H1 (cell line): ENCODE data around the gene PTBP3. TPM values are rescaled to one million over a fixed set of nuclear protein-coding genes. Genes with fewer than 3 reads are reported as not detected.

Experiments used
- CTCF ChIA-PET: fragments of 300-600 bp; sonication (Branson Sonifier 250); formaldehyde crosslinking; loops from one replicate; lab custom pipeline; 2021; ENCODE audit not compliant: partially characterized antibody; lab: Charles Lee
- POLR2A ChIA-PET: fragments of 300-600 bp; sonication (Branson Sonifier 250); formaldehyde crosslinking; loops from one replicate; lab custom pipeline; 2021; ENCODE audit warnings: inconsistent platforms; ENCODE audit not compliant: partially characterized antibody; lab: Charles Lee
- DNase-seq, 2 experiments: peaks; one replicate each; pipeline versions ENCODE4 v3.0.0 to v3.0.0-alpha.2; 2010 to 2022; ENCODE audit warnings: low spot score in 2 of 2, low read depth in 1 of 2, mixed read lengths in 1 of 2
- FAIRE-seq: peaks from 2 replicates; lab custom pipeline; 2011; peaks lifted over from hg19 to GRCh38; lab: Jason Lieb, UNC
- H2AFZ ChIP-seq: 2 replicates; pipeline ENCODE4 v1.8.1; 2012; ENCODE audit warnings: low read length, inconsistent platforms
- H2AK5ac ChIP-seq: 2 replicates; pipeline ENCODE4 v1.6.1; 2013; ENCODE audit warnings: low read depth, low read length
- H2BK120ac ChIP-seq: replicated peaks from 2 replicates; pipeline ENCODE3; 2013; ENCODE audit warnings: low read depth, low read length, inconsistent platforms
- H2BK12ac ChIP-seq: 2 replicates; pipeline ENCODE4 v1.6.1; 2013; ENCODE audit warnings: low read depth, low read length
- H2BK15ac ChIP-seq: 2 replicates; pipeline ENCODE4 v1.6.1; 2013; ENCODE audit warnings: low read length
- H2BK20ac ChIP-seq: 2 replicates; pipeline ENCODE4 v1.6.1; 2013; ENCODE audit warnings: low read length
- H2BK5ac ChIP-seq: 2 replicates; pipeline ENCODE4 v1.6.1; 2013; ENCODE audit warnings: low read depth, low read length
- H3K14ac ChIP-seq: 2 replicates; pipeline ENCODE4 v1.6.1; 2013; ENCODE audit warnings: inconsistent platforms; ENCODE audit not compliant: insufficient read length
- H3K18ac ChIP-seq: 2 replicates; pipeline ENCODE4 v1.6.1; 2013; ENCODE audit warnings: low read length; ENCODE audit errors: extremely low read depth
- H3K23ac ChIP-seq: 2 replicates; pipeline ENCODE4 v1.6.1; 2013; ENCODE audit warnings: inconsistent platforms; ENCODE audit not compliant: insufficient read length
- H3K23me2 ChIP-seq: 2 replicates; pipeline ENCODE4 v1.6.1; 2013; ENCODE audit warnings: low read depth, low read length
- H3K27ac ChIP-seq: 2 replicates; pipeline ENCODE4 v1.6.1; 2011; ENCODE audit warnings: low read depth, low read length, inconsistent platforms
- H3K27me3 ChIP-seq, 4 experiments: replicated peaks in 1 of 4; 1 replicate in 1 of 4; 2 replicates in 3 of 4; pipeline versions ENCODE4 v1.6.1 to v1.8.1; 2011 to 2013; ENCODE audit warnings: low read length in 3 of 4, mild to moderate bottlenecking in 3 of 4, inconsistent platforms in 2 of 4, mixed read lengths in 2 of 4, moderate library complexity in 1 of 4; ENCODE audit not compliant: control insufficient read depth in 3 of 4, insufficient read depth in 3 of 4; ENCODE audit errors: extremely low read depth in 1 of 4
- H3K36me3 ChIP-seq, 4 experiments: 2 replicates each; pipeline versions ENCODE4 v1.6.1 to v1.8.1; 2011 to 2013; ENCODE audit warnings: mild to moderate bottlenecking in 4 of 4, low read length in 3 of 4, moderate library complexity in 2 of 4, control low read depth in 1 of 4, inconsistent platforms in 1 of 4; ENCODE audit not compliant: insufficient read depth in 4 of 4, control insufficient read depth in 2 of 4
- H3K4ac ChIP-seq: replicated peaks from 2 replicates; pipeline ENCODE3; 2013; ENCODE audit warnings: low read length, low read depth, mixed read lengths, inconsistent platforms; ENCODE audit not compliant: insufficient read length
- H3K4me1 ChIP-seq, 4 experiments: replicated peaks in 1 of 4; 1 replicate in 1 of 4; 2 replicates in 3 of 4; pipeline versions ENCODE4 v1.6.1 to v1.8.1; 2011 to 2013; ENCODE audit warnings: low read length in 3 of 4, inconsistent platforms in 2 of 4, mixed read lengths in 1 of 4; ENCODE audit not compliant: insufficient read depth in 4 of 4, control insufficient read depth in 3 of 4
- H3K4me2 ChIP-seq, 2 experiments: 2 replicates each; pipeline versions ENCODE4 v1.6.1 to v1.8.1; 2011 to 2013; ENCODE audit warnings: low read depth in 2 of 2, low read length in 2 of 2, control low read depth in 1 of 2, inconsistent platforms in 1 of 2, mild to moderate bottlenecking in 1 of 2; ENCODE audit not compliant: insufficient read depth in 1 of 2
- H3K4me3 ChIP-seq, 4 experiments: fragments of 200-600, 300-600 bp in 1 of 4; sonication (generic), shearing (Covaris generic), sonication (Bioruptor Twin) in 1 of 4; 2 replicates each; pipeline versions ENCODE4 v1.5.1 to v1.8.1; 2011 to 2016; ENCODE audit warnings: low read length in 4 of 4, low read depth in 3 of 4, control low read depth in 2 of 4, inconsistent platforms in 2 of 4, mild to moderate bottlenecking in 2 of 4, mixed read lengths in 1 of 4, moderate library complexity in 1 of 4; ENCODE audit not compliant: insufficient read depth in 2 of 4; ENCODE audit errors: extremely low read depth in 1 of 4
- H3K56ac ChIP-seq: replicated peaks from 2 replicates; pipeline ENCODE3; 2013; ENCODE audit warnings: low read depth, mild to moderate bottlenecking, mixed read lengths, low read length, inconsistent platforms; ENCODE audit not compliant: insufficient read length
- H3K79me1 ChIP-seq: 2 replicates; pipeline ENCODE4 v1.6.1; 2013; ENCODE audit warnings: low read depth, low read length, control low read depth
- H3K79me2 ChIP-seq, 2 experiments: 2 replicates each; pipeline versions ENCODE4 v1.6.1 to v1.8.1; 2012 to 2013; ENCODE audit warnings: low read length in 2 of 2, mild to moderate bottlenecking in 2 of 2, inconsistent platforms in 1 of 2; ENCODE audit not compliant: insufficient read depth in 2 of 2, control insufficient read depth in 1 of 2
- H3K9ac ChIP-seq, 4 experiments: replicated peaks in 1 of 4; 1 replicate in 1 of 4; 2 replicates in 3 of 4; pipeline versions ENCODE4 v1.6.1 to v1.8.1; 2011 to 2013; ENCODE audit warnings: low read depth in 3 of 4, low read length in 3 of 4, control low read depth in 2 of 4, mild to moderate bottlenecking in 2 of 4, moderate library complexity in 2 of 4, inconsistent platforms in 1 of 4; ENCODE audit errors: extremely low read depth in 1 of 4
- H3K9me3 ChIP-seq, 2 experiments: 2 replicates each; pipeline versions ENCODE4 v1.6.1 to v1.8.1; 2012 to 2013; ENCODE audit warnings: mild to moderate bottlenecking in 2 of 2, moderate library complexity in 2 of 2, control low read depth in 1 of 2, inconsistent platforms in 1 of 2, low read depth in 1 of 2, low read length in 1 of 2, mixed read lengths in 1 of 2; ENCODE audit not compliant: insufficient read depth in 2 of 2
- H4K20me1 ChIP-seq, 2 experiments: replicated peaks in 1 of 2; 2 replicates each; pipeline versions ENCODE3 to v1.8.1; 2011 to 2013; ENCODE audit warnings: inconsistent platforms in 2 of 2, low read length in 2 of 2, mild to moderate bottlenecking in 1 of 2; ENCODE audit not compliant: insufficient read depth in 2 of 2, control insufficient read depth in 1 of 2
- H4K5ac ChIP-seq: 2 replicates; pipeline ENCODE4 v1.6.1; 2013; ENCODE audit warnings: low read length, low read depth, mixed read lengths, inconsistent platforms; ENCODE audit not compliant: insufficient read length
- H4K8ac ChIP-seq: 2 replicates; pipeline ENCODE4 v1.8.0; 2013; ENCODE audit warnings: mild to moderate bottlenecking, moderate library complexity, low read length, inconsistent platforms; ENCODE audit not compliant: insufficient read depth; ENCODE audit errors: extremely low read depth
- H4K91ac ChIP-seq: replicated peaks from 2 replicates; pipeline ENCODE3; 2013; ENCODE audit warnings: low read length, mixed read lengths, inconsistent platforms; ENCODE audit not compliant: insufficient read length
- CEBPB ChIP-seq: IDR thresholded peaks from 2 replicates; pipeline ENCODE4 v1.6.1; 2012; ENCODE audit warnings: low read depth, low read length
- CREB1 ChIP-seq: IDR thresholded peaks from 2 replicates; pipeline ENCODE4 v1.6.1; 2012; ENCODE audit warnings: inconsistent platforms
- EGR1 ChIP-seq: IDR thresholded peaks from 2 replicates; pipeline ENCODE4 v1.6.1; 2011; ENCODE audit warnings: low read depth, low read length, borderline replicate concordance
- FOSL1 ChIP-seq: IDR thresholded peaks from 2 replicates; pipeline ENCODE4 v1.6.1; 2011; ENCODE audit warnings: mild to moderate bottlenecking, low read depth, low read length, moderate library complexity; ENCODE audit not compliant: insufficient read depth
- KDM1A ChIP-seq: fragments of 200-600, 300-600 bp; sonication (generic); IDR thresholded peaks from 2 replicates; pipeline ENCODE4 v1.7.1; 2016; ENCODE audit warnings: mild to moderate bottlenecking, low read length, borderline replicate concordance
- KDM4A ChIP-seq: IDR thresholded peaks from one replicate; pipeline ENCODE4 v1.7.1; 2012; ENCODE audit warnings: low read depth, mild to moderate bottlenecking, moderate library complexity, low read length, inconsistent platforms; ENCODE audit not compliant: severe bottlenecking
- NRF1 ChIP-seq: IDR thresholded peaks from 2 replicates; pipeline ENCODE4 v1.6.1; 2011; ENCODE audit warnings: mild to moderate bottlenecking, low read depth, low read length, improper control_type of control experiment
- SAP30 ChIP-seq: fragments of 300-600 bp; sonication (generic); IDR thresholded peaks from 2 replicates; pipeline ENCODE4 v1.7.1; 2012; ENCODE audit warnings: low read length, moderate library complexity, mild to moderate bottlenecking, inconsistent platforms; ENCODE audit not compliant: insufficient read depth, insufficient replicate concordance
- SIX5 ChIP-seq: IDR thresholded peaks from 2 replicates; pipeline ENCODE4 v1.6.1; 2011; ENCODE audit warnings: mild to moderate bottlenecking, low read depth, low read length
- SRF ChIP-seq: IDR thresholded peaks from 2 replicates; pipeline ENCODE4 v1.6.1; 2011; ENCODE audit warnings: mild to moderate bottlenecking, low read depth, low read length, moderate library complexity
- TAF1 ChIP-seq: IDR thresholded peaks from 2 replicates; pipeline ENCODE4 v1.6.1; 2011; ENCODE audit warnings: mild to moderate bottlenecking, low read depth, low read length
- WGBS, 2 experiments: shearing (Covaris generic) in 1 of 2; methylation state at CpG; one replicate each; pipeline versions ENCODE4 v1.1.6 to v1.1.7; 2013 to 2015; ENCODE audit warnings: low lambda C conversion rate in 2 of 2, mixed read lengths in 2 of 2, inconsistent platforms in 1 of 2, low coverage in 1 of 2, missing lambda C conversion rate in 1 of 2; ENCODE audit not compliant: insufficient replicate concordance in 2 of 2, insufficient coverage in 1 of 2, insufficient read length in 1 of 2; ENCODE audit errors: extremely low coverage in 1 of 2, missing lambda C conversion rate in 1 of 2; 5-methylcytosine and 5-hydroxymethylcytosine counted together
- polyA plus RNA-seq, 7 experiments: library from polyadenylated mRNA; depleted of rRNA in 3 of 7; stranded (reverse) in 5 of 7; unstranded in 2 of 7; fragments of >200 nt in 5 of 7; fragments of 200-250 nt in 2 of 7; gene quantifications; 1 replicate in 5 of 7; 2 replicates in 1 of 7; 4 replicates in 1 of 7; pipeline versions ENCODE4 v1.2.1 to v1.2.3, GENCODE V29; 2011 to 2013; ENCODE audit warnings: missing spikeins in 2 of 7, mixed read lengths in 2 of 7
- total RNA-seq: library from RNA; stranded (reverse); fragmentation: NEBNext Ultra II Directional; extraction: Animal tissue kit (Norgen Biotek cat#: 25700); gene quantifications from 2 replicates; pipeline ENCODE4 v1.2.1, GENCODE V29; 2021
- TF ChIP-seq, protein P1 (sequence below): IDR thresholded peaks from 2 replicates; pipeline ENCODE4 v1.6.1; 2011; ENCODE audit warnings: low read depth, mild to moderate bottlenecking, low read length; ENCODE audit not compliant: insufficient read depth
- TF ChIP-seq, protein P2 (sequence below): IDR thresholded peaks from 2 replicates; pipeline ENCODE4 v1.6.1; 2012; ENCODE audit warnings: low read length, inconsistent platforms

PTBP3 gene
- total and polyA plus RNA-seq, 2 of the 8 experiments (the other 6 are each of a cell fraction or from before 2014, with no cell fraction given) = 51.0 to 124 TPM

DNA sequence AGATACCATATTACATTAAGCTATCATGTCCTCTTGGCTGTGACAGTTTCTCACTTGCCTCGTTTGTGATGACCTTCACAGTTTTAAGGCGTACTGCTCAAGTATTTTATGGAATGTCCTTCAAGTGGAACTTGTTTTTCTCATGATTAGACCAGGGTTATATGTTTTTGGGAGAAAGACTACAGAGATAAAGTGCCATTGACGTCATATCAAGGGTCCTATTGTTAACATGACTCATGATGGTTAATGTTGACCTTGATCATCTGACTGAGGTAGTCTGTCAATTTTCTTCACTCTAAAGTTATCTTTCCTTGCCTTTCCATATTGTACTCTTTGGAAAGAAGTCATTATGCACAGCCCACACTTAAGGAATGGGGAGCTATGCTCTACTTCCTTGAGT lies 17.8 kb upstream of the PTBP3 start:
- H2BK15ac ChIP-seq = no peak overlapping the region
- H3K18ac ChIP-seq = no peak overlapping the region
- H2BK120ac ChIP-seq = no peak overlapping the region
- H4K20me1 ChIP-seq = no peaks in the 10 kb centered on the region
- no peak overlapping the region for H3K27ac ChIP-seq
- H3K9ac ChIP-seq = no peak overlapping the region
- H3K23me2 ChIP-seq = no peaks in the 10 kb centered on the region
- no peaks in the 10 kb centered on the region for H3K79me2 ChIP-seq
- no peak overlapping the region for H3K23ac ChIP-seq
- H3K4ac ChIP-seq = no peak overlapping the region
- H2BK5ac ChIP-seq = no peak overlapping the region
- FAIRE-seq (no peak), DNase-seq (no peak)
- no peak overlapping the region for H4K5ac ChIP-seq
- H3K4me3 ChIP-seq = no peak overlapping the region
- H2AK5ac ChIP-seq = no peak overlapping the region
- WGBS, 2 experiments = 90% methylated on average over 3 of the region's 3 CpGs; no CpG with 5 or more reads in 1 of the 2 experiments
- ChIA-PET POLR2A (no interaction called here), CTCF (interaction anchor here (0.5 to 5.1 kb wide), 6 partner anchors 10 to 1120 kb away, joined by 3 to 33 read pairs (median 4); no protein-coding TSS in a partner anchor)
- H3K79me1 ChIP-seq = no peaks in the 10 kb centered on the region
- no peak overlapping the region for H3K4me2 ChIP-seq
- no peaks in the 10 kb centered on the region for H3K9me3 ChIP-seq
- no peaks in the 10 kb centered on the region for H3K36me3 ChIP-seq
- H2BK20ac ChIP-seq = no peak overlapping the region
- no peak overlapping the region for H2AFZ ChIP-seq
- H2BK12ac ChIP-seq = no peak overlapping the region
- H3K14ac ChIP-seq = no peak overlapping the region
- peaks cover 5 to 11% (median 8%) of the 10 kb centered on the region in 4 experiments; a peak in 6 of 7 replicates for H3K4me1 ChIP-seq
- H3K56ac ChIP-seq = no peak overlapping the region
- H4K91ac ChIP-seq = no peak overlapping the region
- no peak overlapping the region for H4K8ac ChIP-seq
- no peaks in the 10 kb centered on the region; a peak in 1 of 7 replicates for H3K27me3 ChIP-seq
- TF ChIP-seq KDM4A (no peak), NRF1 (no peak), KDM1A (no peak), FOSL1 (no peak), CREB1 (no peak), CEBPB (no peak), EGR1 (no peak), SRF (no peak), SIX5 (no peak), SAP30 (no peak), TAF1 (no peak)
- TF ChIP-seq, protein P1, sequence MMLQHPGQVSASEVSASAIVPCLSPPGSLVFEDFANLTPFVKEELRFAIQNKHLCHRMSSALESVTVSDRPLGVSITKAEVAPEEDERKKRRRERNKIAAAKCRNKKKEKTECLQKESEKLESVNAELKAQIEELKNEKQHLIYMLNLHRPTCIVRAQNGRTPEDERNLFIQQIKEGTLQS = no peak
- TF ChIP-seq, protein P2, sequence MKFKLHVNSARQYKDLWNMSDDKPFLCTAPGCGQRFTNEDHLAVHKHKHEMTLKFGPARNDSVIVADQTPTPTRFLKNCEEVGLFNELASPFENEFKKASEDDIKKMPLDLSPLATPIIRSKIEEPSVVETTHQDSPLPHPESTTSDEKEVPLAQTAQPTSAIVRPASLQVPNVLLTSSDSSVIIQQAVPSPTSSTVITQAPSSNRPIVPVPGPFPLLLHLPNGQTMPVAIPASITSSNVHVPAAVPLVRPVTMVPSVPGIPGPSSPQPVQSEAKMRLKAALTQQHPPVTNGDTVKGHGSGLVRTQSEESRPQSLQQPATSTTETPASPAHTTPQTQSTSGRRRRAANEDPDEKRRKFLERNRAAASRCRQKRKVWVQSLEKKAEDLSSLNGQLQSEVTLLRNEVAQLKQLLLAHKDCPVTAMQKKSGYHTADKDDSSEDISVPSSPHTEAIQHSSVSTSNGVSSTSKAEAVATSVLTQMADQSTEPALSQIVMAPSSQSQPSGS = no peak
